ENCODE data around the gene CBX3. TPM values are rescaled to one million over a fixed set of nuclear protein-coding genes. Genes with fewer than 3 reads are reported as not detected.

The CBX3 gene
- total and polyA plus RNA-seq, 2 of the 8 experiments (the other 6 are each of a cell fraction or from before 2014, with no cell fraction given) = 71.3 to 258 TPM

GRCh38 chr7:26198133-26198780 is 3.3 kb upstream of the CBX3 start (continued):
- TF ChIP-seq SAP30 (IDR thresholded peaks at IDR 0.05; ENCODE audit: insufficient read depth, insufficient replicate concordance, low read length) = peak; percentile 41

Measured in H1 (cell line).